CD14-positive monocyte (primary cell): ENCODE measurements around the gene CELF1. TPM values are rescaled to one million over a fixed set of nuclear protein-coding genes. Genes with fewer than 3 reads are reported as not detected.

Source experiments
- DNase-seq, 3 donors: peaks; one replicate each; pipeline ENCODE4 v3.0.0-alpha.2; 2011 to 2022
- H2AFZ ChIP-seq: 2 replicates; pipeline ENCODE4 v1.6.0; 2012; ENCODE audit warnings: mild to moderate bottlenecking, low read depth, low read length, inconsistent platforms; ENCODE audit not compliant: insufficient read depth, poor library complexity, severe bottlenecking
- H3K27ac ChIP-seq, 2 donors: 1 replicate in 1 of 2; 2 replicates in 1 of 2; pipeline ENCODE4 v1.5.1; 2012 to 2013; ENCODE audit warnings: low read length in 2 of 2, control low read depth in 1 of 2, inconsistent platforms in 1 of 2, low read depth in 1 of 2, mild to moderate bottlenecking in 1 of 2
- H3K27me3 ChIP-seq, 2 donors: one replicate each; pipeline versions ENCODE4 v1.6.0 to v1.6.1; 2011 to 2013; ENCODE audit warnings: low read length in 2 of 2; ENCODE audit not compliant: control insufficient read depth in 2 of 2, insufficient read depth in 2 of 2
- H3K36me3 ChIP-seq, 2 donors: replicated peaks in 1 of 2; 1 replicate in 1 of 2; 2 replicates in 1 of 2; pipeline versions ENCODE4 v1.5.1 to v1.6.1; 2012 to 2013; ENCODE audit warnings: low read length in 2 of 2, control low read depth in 1 of 2, inconsistent platforms in 1 of 2, mild to moderate bottlenecking in 1 of 2; ENCODE audit not compliant: insufficient read depth in 2 of 2, control insufficient read depth in 1 of 2
- H3K4me1 ChIP-seq, 2 donors: 1 replicate in 1 of 2; 2 replicates in 1 of 2; pipeline versions ENCODE4 v1.5.1 to v1.6.1; 2012 to 2013; ENCODE audit warnings: low read length in 2 of 2, control low read depth in 1 of 2, inconsistent platforms in 1 of 2, mild to moderate bottlenecking in 1 of 2, moderate library complexity in 1 of 2; ENCODE audit not compliant: insufficient read depth in 2 of 2, control insufficient read depth in 1 of 2
- H3K4me2 ChIP-seq: replicated peaks from 2 replicates; pipeline ENCODE3; 2012; ENCODE audit warnings: low read length, moderate library complexity, mild to moderate bottlenecking; ENCODE audit not compliant: poor library complexity, severe bottlenecking; ENCODE audit errors: extremely low read depth
- H3K4me3 ChIP-seq, 3 experiments: fragments of 200-600 bp in 1 of 3; sonication (generic) in 1 of 3; replicated peaks in 1 of 3; 1 replicate in 2 of 3; 2 replicates in 1 of 3; pipeline ENCODE4 v1.5.1; 2011 to 2013; ENCODE audit warnings: low read length in 3 of 3, mild to moderate bottlenecking in 3 of 3, control low read depth in 2 of 3, low read depth in 2 of 3, inconsistent platforms in 1 of 3, moderate library complexity in 1 of 3
- H3K79me2 ChIP-seq: 2 replicates; pipeline ENCODE4 v1.6.0; 2012; ENCODE audit warnings: mild to moderate bottlenecking, control low read depth, inconsistent platforms, low read length, moderate library complexity; ENCODE audit not compliant: insufficient read depth
- H3K9ac ChIP-seq: 2 replicates; pipeline ENCODE4 v1.6.0; 2017; ENCODE audit warnings: low read length, mild to moderate bottlenecking; ENCODE audit not compliant: insufficient read depth, poor library complexity, severe bottlenecking
- H3K9me3 ChIP-seq, 2 donors: replicated peaks in 1 of 2; 1 replicate in 1 of 2; 2 replicates in 1 of 2; pipeline versions ENCODE4 v1.5.1 to v1.6.1; 2012 to 2013; ENCODE audit warnings: low read length in 2 of 2, control low read depth in 1 of 2; ENCODE audit not compliant: control insufficient read depth in 1 of 2, insufficient read depth in 1 of 2
- H4K20me1 ChIP-seq: 2 replicates; pipeline ENCODE4 v1.6.0; 2012; ENCODE audit warnings: mild to moderate bottlenecking, low read length, control low read depth, moderate library complexity; ENCODE audit not compliant: insufficient read depth
- H3K27ac Mint-ChIP-seq, 7 donors: one replicate each; pipeline ENCODE4 v1.8.0; 2020; ENCODE audit warnings: mild to moderate bottlenecking in 7 of 7, mixed read lengths in 7 of 7, moderate library complexity in 6 of 7, inconsistent platforms in 2 of 7
- H3K27me3 Mint-ChIP-seq, 3 donors: one replicate each; pipeline ENCODE4 v1.8.0; 2021 to 2022; ENCODE audit warnings: low read depth in 3 of 3, mild to moderate bottlenecking in 3 of 3, mixed read lengths in 3 of 3, moderate library complexity in 3 of 3, inconsistent platforms in 1 of 3
- H3K36me3 Mint-ChIP-seq, 2 donors: one replicate each; pipeline ENCODE4 v1.8.0; 2020; ENCODE audit warnings: mixed read lengths in 2 of 2, inconsistent platforms in 1 of 2, mild to moderate bottlenecking in 1 of 2
- H3K4me1 Mint-ChIP-seq: one replicate; pipeline ENCODE4 v1.8.0; 2020; ENCODE audit warnings: mild to moderate bottlenecking, mixed read lengths
- H3K4me3 Mint-ChIP-seq, 2 donors: one replicate each; pipeline ENCODE4 v1.8.0; 2020; ENCODE audit warnings: mild to moderate bottlenecking in 2 of 2, mixed read lengths in 2 of 2, moderate library complexity in 1 of 2
- H3K9me3 Mint-ChIP-seq, 7 donors: one replicate each; pipeline ENCODE4 v1.8.0; 2020 to 2022; ENCODE audit warnings: mixed read lengths in 7 of 7, mild to moderate bottlenecking in 6 of 7, moderate library complexity in 6 of 7, inconsistent platforms in 2 of 7
- CTCF ChIP-seq: fragments of 200-600 bp; IDR thresholded peaks from one replicate; pipeline ENCODE4 v1.8.0; 2022; ENCODE audit warnings: antibody characterized with exemption, mild to moderate bottlenecking
- WGBS: methylation state at CpG from one replicate; pipeline ENCODE4 v1.1.5; 2013; ENCODE audit warnings: missing lambda C conversion rate; ENCODE audit not compliant: insufficient coverage; 5-methylcytosine and 5-hydroxymethylcytosine counted together
- intact Hi-C, 2 donors: fragments of 100-400 bp; cut with micrococcal nuclease; formaldehyde crosslinking; loops; one replicate each; pipeline versions ENCODE4 v1.15.0 to v1.15.1; 2023
- polyA plus RNA-seq, 3 donors: library from polyadenylated mRNA; depleted of rRNA in 1 of 3; unstranded in 2 of 3; stranded (reverse) in 1 of 3; fragments of 300-500 nt in 2 of 3; fragments of >200 nt in 1 of 3; fragmentation: Illumina TruSeq in 2 of 3; gene quantifications; 1 replicate in 2 of 3; 2 replicates in 1 of 3; pipeline ENCODE4 v1.2.3, GENCODE V29; 2012 to 2021

The CELF1 gene
- polyA plus RNA-seq, 3 donors = 27.2 to 117 (median 39.9) TPM

GRCh38 chr11:47485107-47485506, 67.8 kb downstream of the CELF1 start:
- Mint-ChIP-seq H3K27me3 (peaks cover 0 to 2% (median 0%) of the 10 kb centered on the region in 3 donors), H3K27ac (peak overlapping the region; percentile 14 to 79 (median 60)), H3K9me3 (no peaks in the 10 kb centered on the region), H3K4me1 (peaks cover 14% of the 10 kb centered on the region), H3K4me3 (no peak overlapping the region), H3K36me3 (peaks cover 75 to 86% of the 10 kb centered on the region in 2 donors)
- intact Hi-C loops = loop anchor here in 1 of 2 donors (5.0 kb wide), 1 partner anchor 82 kb away; the partner anchor contains the start of gene PTPMT1
- peaks cover 80 to 92% of the 10 kb centered on the region in 2 donors for H3K36me3 ChIP-seq
- no peaks in the 10 kb centered on the region for H3K27me3 ChIP-seq
- H3K9ac ChIP-seq = no peak overlapping the region
- H3K4me3 ChIP-seq = no peak overlapping the region
- peak in 1 of 3 donors; percentile 43 for DNase-seq
- peaks cover 16 to 18% of the 10 kb centered on the region in 2 donors for H3K4me1 ChIP-seq
- H4K20me1 ChIP-seq = peaks cover 75% of the 10 kb centered on the region
- no peaks in the 10 kb centered on the region for H3K9me3 ChIP-seq
- WGBS = 58% methylated on average over 4 of the region's 7 CpGs
- peak overlapping the region; percentile 43 to 57 for H3K27ac ChIP-seq
- peaks cover 49% of the 10 kb centered on the region for H3K79me2 ChIP-seq
- no peak overlapping the region for H2AFZ ChIP-seq
- H3K4me2 ChIP-seq = no peak overlapping the region
- TF ChIP-seq CTCF = no peak

- Mint-ChIP-seq H3K36me3 (peaks cover 87 to 93% of the 10 kb centered on the region in 2 donors), H3K27ac (peak overlapping the region; percentile 57 to 87 (median 78))
These were observed 69.5 kb downstream of the CELF1 start for GRCh38 chr11:47483457-47483856.

More at GRCh38 chr11:47483457-47483856, 69.5 kb downstream of the CELF1 start:
- H3K36me3 ChIP-seq = peaks cover 91 to 97% of the 10 kb centered on the region in 2 donors
- Mint-ChIP-seq H3K4me3 (no peak overlapping the region), H3K9me3 (no peaks in the 10 kb centered on the region), H3K4me1 (peaks cover 14% of the 10 kb centered on the region), H3K27me3 (peaks cover 0 to 2% (median 2%) of the 10 kb centered on the region in 3 donors)
- H3K9me3 ChIP-seq = no peaks in the 10 kb centered on the region
- no peak for TF ChIP-seq CTCF
- peaks cover 75% of the 10 kb centered on the region for H4K20me1 ChIP-seq
- peaks cover 40% of the 10 kb centered on the region for H3K79me2 ChIP-seq
- 100% methylated on average over 1 of the region's 1 CpG for WGBS
- no peaks in the 10 kb centered on the region for H3K27me3 ChIP-seq
- H3K4me3 ChIP-seq = no peak overlapping the region
- H2AFZ ChIP-seq = no peak overlapping the region
- H3K27ac ChIP-seq = peak overlapping the region in 1 of 2 donors; percentile 64
- DNase-seq = peak in 1 of 3 donors; percentile 41
- no peak overlapping the region for H3K9ac ChIP-seq
- no peak overlapping the region for H3K4me2 ChIP-seq
- peaks cover 16 to 18% of the 10 kb centered on the region in 2 donors for H3K4me1 ChIP-seq
- intact Hi-C loops = loop anchor here in 1 of 2 donors (5.0 kb wide), 1 partner anchor 84 kb away; the partner anchor contains the start of gene PTPMT1
